Measurements from ENCODE around the gene DIP2C.

Gene DIP2C

DNA sequence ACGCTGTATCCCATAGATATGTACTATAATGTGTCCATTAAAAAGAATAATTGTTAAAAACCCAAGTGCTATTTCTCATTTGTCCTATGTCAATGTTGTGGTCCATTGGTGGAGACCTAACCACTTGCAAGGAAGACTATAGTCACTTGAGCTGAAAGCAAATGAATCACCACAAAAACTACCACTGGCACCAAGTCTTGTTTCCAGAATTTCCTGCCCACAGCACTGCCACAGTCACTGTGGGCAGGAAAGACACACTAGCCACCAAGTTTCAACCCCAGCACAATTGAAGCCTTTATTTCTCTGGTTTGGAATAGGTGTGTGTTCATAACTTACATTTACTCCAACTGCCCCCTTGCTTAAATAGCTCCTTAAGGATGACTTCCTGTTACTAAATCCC lies 12.4 kb downstream of the DIP2C start:
- DNase-seq: no peak

DNA sequence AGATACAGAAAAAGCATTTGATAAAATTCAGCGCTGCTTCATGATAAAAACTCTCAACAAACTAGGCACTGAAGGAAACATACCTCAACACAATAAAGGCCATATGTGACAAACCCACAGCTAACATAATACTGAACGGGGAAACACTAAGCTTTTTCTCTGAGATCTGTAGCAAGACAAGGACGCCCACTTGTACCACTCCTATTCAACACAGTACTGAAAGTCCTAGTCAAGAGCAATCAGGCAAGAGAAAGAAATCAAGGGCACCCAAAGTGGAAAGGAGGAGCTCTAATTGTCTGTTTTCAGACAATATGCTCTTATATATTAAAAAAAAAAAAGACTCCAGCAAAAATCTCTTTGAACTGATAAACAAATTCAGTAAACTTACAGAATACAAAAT lies 13.3 kb downstream of the DIP2C start:
- no peak for DNase-seq

DNA sequence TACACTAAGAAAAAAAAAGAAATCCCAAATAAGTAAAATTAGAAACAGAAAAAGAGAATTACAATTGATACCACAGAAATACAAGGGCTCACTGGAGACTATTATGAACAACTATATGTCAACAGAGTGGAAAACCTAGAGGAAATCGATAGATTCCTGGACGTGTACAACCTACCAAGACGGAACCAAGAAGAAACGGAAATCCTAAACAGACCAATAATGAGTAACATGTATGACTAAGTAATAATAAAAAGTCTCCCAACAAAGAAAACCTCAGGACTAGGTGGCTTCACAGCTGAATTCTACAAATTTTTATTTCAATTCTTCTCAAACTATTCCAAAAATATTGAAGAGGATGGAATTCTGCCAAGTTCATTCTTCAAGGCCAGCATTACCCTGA lies 13.9 kb downstream of the DIP2C start:
- DNase-seq: no peak

DNA sequence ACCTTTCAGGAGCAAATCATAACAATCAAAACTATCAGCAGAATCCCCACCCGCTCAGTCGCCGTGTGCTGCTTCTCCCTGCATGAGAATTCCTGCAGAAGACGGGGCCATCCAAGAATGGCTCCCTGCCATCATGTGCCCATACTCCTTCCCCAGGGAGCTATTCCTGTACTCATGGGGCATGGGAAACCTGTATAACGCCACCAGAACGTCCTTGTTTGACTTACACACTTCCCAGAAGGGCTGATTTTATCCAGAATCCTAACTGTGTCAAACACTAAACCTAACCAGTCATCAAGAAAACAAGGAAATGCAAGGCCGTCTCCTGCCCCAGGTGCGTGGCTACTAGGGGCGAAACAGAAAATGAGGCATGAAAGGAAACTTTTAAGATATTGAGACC lies 16.0 kb downstream of the DIP2C start:
- no peak for DNase-seq

DNA sequence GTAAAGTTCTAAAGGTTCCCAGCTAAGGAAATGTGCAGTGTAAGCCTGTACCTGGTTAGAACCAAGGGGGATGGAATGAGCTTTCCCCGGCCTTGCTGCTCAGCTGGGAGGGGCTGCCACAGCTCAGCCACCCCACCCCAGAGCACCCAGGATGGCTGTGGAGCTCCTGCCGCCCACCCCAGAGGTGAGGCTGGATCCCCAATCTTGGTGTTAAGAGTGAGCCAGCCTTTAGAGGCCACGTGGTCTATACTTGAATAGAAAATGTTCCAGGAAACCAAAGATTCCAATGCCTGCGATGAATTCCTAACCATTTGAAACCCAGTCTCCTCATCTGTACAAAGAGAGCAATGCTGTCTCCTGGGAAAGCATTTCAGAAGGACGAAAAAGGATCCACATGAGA lies 16.5 kb downstream of the DIP2C start:
- DNase-seq: no peak

DNA sequence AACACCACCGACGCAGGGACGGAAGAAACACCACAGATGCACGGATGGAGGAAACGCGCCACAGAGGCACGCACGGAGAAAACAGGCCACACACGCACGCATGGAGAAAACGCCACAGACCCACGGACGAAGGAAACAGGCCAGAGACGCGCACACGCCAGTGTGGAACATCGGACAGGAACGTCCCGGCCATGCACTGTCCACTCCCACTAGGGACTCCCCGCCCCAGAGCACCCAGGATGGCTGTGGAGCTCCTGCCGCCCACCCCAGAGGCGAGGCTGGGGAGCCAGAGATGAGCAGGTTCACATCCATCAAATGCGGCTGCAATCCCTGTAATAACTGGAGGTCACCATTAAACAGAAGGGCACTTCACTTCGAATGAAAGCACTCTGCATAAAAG lies 17.3 kb downstream of the DIP2C start:
- DNase-seq: no peak

DNA sequence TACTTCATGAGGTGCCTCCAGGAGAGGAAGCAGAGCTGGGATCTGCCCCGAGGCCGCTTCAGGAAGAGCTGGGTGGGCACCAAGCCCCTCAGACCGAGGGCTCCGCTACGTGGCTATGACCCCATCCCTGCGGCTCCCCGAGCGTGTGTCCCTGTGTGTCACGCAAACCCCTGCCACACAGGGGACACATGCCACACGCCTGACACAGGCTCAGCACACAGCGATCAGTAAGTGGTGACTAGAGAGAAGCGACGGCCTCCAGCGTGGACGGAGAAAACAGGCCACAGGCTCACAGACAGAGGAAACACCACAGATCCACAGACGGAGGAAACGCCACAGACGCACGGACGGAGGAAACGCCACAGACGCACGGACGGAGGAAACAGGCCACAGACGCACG lies 18.5 kb downstream of the DIP2C start:
- DNase-seq: no peak

DNA sequence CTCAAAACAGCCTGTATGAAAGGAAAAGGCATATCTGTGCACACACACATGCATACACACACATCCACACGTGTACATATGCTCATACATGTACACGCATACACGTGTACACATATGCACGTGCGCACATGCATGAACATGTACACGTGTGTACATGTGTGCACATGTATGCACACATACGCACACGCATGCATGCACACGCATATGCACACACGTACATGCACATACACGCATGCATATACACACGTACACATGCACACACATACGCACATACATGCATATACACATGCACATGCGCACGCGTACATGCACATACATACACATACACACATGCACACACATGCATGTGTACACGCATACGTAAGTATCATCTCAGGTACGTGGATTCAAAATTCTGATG lies 19.4 kb downstream of the DIP2C start:
- no peak for DNase-seq

DNA sequence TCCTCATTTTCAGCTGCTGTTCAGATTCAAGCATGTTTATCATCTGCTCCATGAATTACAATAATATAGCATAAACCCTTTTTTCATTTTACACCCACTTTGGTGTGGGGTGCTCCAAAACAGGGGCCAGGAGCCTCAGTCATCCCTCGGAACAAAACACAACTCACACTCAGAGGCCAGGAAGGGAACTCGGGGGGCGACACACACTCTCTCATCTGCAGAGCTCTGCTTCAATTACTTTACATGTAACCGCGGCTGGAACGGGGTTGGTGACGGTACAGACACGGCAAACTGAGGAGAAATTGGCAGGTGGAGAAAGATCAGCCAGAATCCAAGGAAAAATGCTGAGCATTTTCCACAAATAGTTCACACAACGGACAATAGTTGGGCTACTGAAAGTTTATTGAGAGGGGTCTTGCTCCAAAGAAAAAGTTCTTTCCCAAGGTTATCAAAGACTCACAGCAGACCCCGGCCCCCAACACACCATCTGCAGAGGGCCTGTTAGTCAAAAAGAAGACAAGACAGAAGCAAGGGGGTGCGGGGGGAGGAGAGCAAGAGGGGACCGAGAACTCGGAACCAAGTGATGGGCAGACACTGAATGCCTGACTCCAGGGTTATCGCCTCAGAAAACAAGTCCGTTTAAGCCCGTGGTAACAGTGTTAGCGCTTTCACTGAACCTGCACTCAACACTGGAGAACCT lies 20.5 kb downstream of the DIP2C start:
- no peak for DNase-seq

DNA sequence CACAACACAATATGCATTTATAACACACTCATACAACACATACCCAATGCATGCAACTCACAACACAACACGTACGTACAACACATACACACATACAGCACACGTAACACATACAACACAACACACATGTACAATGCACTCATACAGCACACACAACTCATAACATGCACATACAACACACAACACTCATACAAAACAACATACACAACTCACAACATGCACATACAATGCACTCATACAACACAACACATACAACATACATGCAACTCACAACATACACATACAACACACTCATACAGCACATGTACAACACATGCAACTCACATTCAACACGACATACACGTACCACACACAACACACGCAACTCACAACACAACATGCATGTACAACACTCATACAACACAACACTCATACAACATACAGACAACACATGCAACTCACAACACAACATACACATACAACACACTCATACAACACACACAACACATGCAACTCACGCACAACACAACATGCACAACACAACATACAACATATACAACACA lies 21.8 kb downstream of the DIP2C start:
- no peak for DNase-seq

DNA sequence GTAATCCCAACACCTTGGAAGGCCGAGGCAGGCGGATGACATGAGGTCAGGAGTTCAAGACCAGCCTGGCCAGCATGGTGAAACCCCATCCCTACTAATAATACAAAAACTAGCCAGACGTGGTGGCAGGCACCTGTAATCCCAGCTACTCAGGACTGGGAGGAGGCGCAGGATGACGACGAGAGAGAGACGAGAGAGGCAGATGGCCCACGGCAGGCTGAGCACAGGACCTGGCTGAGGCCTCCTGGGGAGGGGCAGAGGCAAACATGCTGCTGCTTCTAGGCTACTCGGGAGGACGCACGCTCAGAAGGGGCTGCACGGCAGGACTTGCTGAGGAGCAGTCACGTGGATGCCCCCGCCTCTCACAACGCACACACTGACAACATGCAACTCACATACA lies 22.4 kb downstream of the DIP2C start:
- no peak for DNase-seq

DNA sequence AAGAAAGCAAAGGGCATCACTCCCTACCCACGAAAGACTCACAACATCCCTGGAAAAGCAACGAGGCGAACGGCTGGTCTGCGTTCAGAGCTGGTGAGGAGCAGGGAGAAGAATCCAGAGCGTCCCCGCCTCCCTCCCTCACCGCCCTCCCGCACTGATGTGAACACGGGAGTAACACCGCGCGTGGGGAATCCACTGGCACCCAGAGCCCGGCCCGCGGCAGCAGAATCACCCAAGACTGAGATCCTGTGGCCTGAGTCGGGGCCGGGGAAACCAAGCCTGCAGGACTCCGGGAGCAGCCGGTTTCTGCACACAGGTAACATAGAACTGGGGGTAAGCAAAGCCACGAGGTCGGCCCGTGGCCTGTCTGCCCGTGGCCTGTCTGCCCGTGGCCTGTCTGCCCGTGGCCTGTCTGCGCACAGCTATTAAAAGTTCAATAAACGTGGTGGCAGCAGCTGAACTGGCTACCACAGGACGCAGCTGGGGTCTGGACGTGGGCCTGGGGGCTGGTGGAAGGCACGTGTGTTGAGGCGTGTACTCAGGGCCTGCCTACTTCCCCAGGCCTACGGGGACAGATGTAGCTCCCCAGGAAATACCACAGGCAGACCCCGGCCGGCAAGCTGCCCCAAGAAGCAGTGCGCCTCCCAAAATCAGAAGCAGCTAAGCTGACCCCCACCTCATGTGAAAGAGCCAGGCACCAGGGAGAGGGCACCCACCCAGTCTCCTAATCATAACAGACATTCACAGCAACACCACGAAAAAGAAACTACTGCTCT lies 23.0 kb downstream of the DIP2C start:
- DNase-seq: no peak

DNA sequence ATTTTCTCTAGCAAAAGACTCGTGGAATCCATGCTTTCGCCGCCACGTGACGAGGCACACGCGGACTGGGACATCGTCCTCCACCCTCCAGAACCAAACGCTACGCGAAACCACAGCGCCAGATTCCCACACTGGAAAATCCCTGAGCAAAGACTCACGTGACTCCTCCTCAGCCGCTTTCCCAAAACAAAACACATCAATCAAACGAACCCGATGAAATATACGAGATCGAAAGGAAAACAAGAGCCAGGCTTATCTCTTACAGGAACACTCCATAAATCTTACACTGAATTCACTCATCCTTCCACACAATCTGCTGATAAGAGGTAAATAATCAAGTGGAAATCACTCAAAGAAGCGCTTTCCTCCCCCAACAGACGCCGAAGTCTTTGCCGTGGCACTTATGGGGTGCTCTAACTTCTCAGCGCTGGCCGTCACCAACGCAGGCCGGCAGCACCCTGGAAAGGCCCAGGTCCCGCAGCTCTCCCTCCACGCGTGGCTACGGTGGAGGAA lies 23.8 kb downstream of the DIP2C start:
- DNase-seq: no peak

DNA sequence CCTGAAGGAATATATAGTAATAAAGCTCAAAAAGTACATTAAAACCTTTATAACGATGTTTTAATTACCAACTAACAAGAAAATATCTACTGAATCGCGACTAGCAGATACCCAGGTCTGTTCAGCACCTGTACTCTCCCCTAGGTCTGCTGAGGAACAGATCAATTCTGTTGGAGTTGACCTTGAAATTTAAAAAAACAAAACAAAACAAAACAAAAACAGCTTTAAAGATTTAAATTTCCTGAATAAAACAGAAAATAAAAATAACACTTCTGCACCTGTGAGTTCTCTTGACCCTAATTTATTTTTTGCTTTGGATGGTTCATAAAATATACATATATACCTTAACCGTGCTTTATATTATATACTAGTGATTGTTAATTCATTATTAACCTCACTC lies 24.6 kb downstream of the DIP2C start:
- no peak for DNase-seq

DNA sequence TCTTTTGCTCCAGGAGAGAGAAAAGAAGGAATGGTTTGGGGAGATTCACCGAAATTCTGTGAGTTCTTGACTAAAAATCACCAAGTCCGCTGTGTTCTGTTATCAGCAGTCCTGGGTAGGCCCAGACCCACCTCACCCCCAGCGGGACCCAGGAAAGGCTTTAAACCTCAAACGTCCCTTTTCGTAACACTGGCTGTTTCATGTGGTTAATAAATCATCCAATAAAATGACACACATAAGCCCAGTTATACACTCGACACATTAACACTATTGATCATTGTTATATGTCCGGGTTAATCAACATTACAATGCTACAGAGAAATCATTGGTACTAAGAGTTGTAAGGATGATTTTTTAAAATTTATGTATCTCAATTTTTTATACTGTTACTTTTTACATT lies 25.2 kb downstream of the DIP2C start:
- DNase-seq: no peak

DNA sequence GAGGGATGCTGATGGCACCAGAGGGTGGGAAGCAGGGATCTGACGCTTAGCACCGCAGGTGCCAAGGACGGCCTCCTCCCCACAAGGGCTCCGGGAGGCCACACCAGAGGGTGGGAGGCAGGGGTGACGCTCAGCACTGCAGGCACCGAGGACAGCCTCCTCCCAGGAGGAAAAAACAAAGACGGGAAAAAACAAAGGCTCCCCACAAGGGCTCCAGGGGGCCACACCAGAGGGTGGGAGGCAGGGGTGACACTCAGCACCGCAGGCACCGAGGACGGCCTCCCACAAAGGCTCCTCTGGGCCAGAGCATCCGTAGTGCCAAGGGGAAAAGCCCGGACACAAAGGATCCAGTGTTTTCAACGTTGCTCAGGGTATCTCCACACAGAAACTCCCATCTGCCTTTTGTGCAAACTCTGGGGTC lies 25.6 kb downstream of the DIP2C start:
- DNase-seq: no peak

DNA sequence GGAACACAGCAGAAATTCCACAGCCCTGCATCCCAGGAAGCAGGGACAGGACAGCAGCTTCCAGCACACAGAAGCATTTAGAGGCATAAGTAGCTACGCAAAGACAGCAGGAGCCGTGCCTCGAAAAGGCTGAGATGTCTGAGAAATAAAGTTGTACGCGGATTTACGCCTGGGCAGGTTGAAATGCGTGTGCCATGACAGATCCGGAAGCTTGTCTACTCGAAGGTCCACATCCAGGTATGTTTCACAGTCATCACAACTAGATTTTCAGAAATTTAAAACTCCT lies 26.1 kb downstream of the DIP2C start:
- no peak for DNase-seq

DNA sequence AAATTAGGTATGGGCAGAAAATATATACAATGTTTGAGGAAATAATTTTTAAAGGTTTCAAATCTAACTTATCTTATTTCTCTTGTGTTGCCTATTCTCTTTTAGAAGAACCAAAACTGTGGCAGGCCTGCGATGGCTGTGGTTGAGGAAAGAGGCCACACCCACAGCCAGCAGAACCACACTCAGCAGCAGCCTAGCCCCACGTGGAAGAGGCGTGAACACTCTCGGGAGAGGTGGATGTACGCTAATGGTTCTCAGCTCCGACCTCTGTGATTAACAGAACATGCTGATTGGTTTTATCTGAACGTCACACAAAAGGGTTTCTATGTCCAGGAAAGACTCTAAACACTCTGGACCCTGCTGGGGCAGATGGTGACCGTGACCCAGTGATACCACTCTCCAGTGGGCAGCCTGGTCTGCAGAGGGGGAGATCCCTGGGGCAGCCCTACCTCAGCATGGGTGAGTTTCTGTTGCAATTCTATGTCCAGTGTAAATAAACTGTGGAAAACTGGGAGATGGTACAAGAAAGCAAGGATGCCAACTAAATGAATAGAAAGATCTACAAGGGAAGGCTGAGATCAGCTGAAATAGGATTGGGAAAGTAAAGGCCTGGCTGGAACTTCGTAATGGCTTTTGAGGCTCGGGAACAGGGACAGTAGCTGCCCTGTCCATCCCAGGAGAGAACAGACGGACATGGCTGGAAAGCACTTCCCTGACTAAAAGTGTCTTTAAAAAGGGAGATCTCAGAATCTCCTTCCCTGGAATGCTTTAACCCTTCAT lies 26.6 kb downstream of the DIP2C start:
- DNase-seq: no peak

DNA sequence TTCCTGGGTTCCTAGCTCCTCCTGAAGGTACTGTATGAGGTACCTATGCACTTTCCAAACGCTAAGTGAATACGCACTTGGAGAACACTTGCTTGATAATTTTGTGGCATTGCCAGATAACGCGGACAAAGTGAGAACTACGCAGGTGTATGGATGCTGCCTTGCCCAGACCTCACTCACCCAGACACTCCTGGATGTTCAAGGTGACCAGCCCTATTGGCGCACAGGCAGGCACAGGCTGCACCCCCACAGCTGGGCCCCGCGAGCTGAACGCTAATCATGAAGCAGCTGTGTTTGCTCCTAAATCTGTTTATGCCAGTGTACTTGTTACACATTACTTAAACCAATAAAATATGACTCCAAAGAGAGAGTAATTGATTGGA lies 27.3 kb downstream of the DIP2C start:
- peak; percentile 12 to 60 for DNase-seq

DNA sequence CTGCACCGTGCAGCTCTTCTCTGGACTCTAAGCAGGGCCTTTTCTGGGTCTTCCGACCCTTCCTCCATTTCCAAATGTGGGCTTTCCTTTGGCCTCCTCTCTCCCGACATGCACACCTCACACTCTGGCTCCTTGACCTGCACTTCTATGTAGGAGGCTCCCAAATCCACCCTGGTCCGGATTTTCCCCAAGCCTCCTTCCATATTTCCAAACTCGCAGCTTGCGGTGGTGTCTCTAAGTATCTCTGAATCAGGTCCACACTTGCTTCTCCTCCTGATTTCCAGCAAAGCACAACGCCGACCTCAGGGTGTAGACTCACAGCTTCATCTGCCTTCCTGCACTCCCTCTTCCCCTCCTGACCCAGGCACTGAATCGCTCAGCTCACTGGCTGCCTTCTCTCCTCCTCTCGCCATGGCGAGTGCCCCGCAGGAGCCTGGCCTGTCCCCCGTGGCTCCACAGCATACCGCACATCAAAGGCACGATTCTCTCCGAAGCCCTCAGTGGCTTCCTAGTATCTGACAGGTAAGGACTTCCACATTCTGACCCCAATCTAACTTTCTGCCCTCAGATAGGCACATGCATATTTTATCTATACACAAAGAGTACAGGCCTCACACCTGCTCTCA lies 27.8 kb downstream of the DIP2C start:
- no peak for DNase-seq

DNA sequence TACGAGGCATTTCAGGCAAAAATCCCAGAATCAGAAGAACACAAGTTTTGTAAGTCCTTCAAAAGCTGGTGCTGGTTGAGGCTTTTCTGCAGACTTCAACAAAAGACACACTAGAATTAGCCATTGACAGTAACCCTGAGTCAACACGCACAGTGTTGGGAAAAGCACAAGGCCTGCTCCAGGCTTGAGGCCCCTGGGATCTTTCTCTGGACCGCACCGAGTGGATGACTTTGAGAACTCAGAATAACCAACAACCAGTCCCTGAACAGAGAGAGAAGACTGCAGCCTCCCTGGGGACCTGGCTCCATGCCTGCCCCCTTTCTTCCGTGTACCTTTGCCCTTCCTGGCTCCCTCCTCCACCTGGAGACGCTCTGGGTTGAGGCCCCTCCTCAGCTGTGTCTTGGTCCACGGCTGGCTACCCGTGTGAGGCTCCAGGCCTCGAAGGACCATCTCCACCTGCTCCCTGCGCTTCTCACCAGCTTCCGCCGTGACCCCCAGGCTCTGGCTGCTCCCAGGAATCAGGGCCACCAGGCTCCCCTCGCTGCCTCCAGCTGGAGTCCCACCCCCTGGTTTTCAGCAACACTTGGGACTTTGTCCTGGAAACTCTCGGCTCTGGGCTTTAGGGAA lies 28.4 kb downstream of the DIP2C start:
- no peak for DNase-seq

DNA sequence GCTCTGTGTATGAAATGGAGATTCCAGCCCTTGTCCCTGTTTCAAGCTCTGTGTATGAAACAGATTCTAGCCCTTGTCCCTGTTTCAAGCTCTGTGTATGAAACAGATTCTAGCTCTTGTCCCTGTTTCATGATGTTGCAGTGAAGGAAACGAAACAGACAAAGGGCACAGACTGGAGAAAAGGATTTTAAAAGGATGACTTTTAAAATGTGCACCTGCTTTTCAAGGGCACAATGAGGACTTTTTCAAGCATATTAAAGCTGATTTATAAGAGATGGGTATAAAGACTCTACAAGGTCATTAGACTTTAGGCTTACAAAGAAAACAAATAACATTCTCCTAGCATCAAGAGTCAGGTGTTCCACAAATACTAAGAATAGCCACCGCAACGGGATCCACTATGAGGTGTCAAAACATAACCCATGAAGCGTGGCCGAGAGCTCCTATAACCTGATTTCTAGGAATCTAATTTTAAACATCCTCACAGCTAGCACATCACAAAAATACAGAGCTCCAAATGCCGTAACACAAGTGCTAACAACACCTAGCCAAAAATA lies 29.0 kb downstream of the DIP2C start:
- DNase-seq: no peak
